Suprapubic skin (tissue), 3 donors: ENCODE measurements around the gene SNX24.

Experiments used
- CTCF ChIP-seq, 2 donors: fragments of 200-600 bp in 1 of 2; fragments of 450-650 bp in 1 of 2; sonication (generic) in 1 of 2; IDR thresholded peaks; one replicate each; pipeline ENCODE4 v1.5.1; 2016 to 2019; ENCODE audit warnings: antibody characterized with exemption in 2 of 2, mild to moderate bottlenecking in 1 of 2, moderate library complexity in 1 of 2
- POLR2A ChIP-seq, 2 donors: fragments of 450-650 bp; IDR thresholded peaks; one replicate each; pipeline ENCODE4 v1.6.1; 2017; ENCODE audit warnings: antibody characterized with exemption in 2 of 2, mild to moderate bottlenecking in 2 of 2, moderate library complexity in 2 of 2

GRCh38 chr5:122902263-122902662 is 56.9 kb downstream of the SNX24 start:
- no peak for TF ChIP-seq CTCF (IDR thresholded peaks at IDR 0.05)
- TF ChIP-seq POLR2A (IDR thresholded peaks at IDR 0.05): no peak
